GM21717 (cell line): ENCODE data around the gene COL27A1.

Source experiments
- ATAC-seq: cut with Tn5 transposase; IDR thresholded peaks from one replicate; pipeline ENCODE4 v1.9.1; 2021; ENCODE audit warnings: mild to moderate bottlenecking, moderate library complexity; ENCODE audit not compliant: unreplicated experiment

COL27A1 gene

DNA sequence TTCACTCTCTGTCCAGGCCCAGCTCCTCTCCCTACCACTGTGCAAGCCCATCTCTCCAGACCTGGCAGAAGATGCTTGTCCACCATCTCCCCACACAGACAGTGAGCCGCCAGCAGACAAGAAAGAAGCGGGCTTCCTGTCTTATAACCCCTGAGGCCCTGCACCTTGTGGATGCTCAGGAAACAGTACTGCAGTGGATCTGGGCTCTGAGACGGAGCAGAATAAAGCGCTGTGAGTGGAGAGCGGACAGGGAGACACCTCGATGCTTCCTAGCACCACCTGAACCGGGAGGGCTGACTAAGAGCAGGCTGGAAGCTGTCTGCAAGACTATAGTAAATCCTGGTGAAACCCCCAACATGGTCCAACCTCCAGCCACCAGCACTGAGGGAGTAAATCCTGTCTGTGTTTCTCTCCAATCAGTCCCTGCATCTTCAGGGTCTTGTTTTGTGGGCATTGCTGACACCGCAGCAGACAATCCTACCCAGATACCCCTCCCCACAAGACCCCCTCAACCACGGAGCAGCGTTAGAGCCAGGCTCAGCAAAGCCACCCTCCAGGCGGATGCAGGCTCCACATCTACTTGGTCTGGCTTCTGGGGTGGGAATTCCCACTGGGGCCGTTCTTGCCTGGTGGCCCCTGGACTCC is 193.0 kb downstream of the COL27A1 start:
- no peak for ATAC-seq

DNA sequence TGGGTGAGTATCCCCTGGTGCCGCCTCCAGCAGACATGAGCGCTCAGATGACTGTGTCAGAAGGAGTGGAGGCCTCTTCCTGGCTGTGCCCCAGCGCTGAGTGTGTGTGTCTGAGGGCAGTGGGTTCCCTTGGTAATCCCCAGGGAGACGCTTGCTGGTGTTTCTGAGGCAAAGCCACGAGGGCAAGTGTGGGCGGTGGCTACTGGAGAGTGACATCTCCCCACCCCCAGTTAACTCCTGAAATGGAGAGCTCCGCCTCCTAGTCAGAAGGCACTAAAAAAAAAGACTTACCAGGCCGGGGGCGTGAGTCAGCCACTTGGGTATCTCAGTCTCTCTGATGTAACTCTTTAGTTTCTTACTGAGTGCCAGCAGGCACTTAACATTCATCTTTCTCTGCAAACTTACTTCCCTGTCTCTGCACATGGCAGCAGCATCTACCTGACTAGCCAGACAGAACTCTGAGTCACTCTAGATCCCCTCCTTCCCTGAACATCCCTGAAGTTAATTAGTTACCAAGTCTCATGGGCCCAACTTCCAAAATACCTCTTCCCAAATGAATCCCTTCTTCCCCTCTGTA is 193.7 kb downstream of the COL27A1 start:
- peak; percentile 85 for ATAC-seq

DNA sequence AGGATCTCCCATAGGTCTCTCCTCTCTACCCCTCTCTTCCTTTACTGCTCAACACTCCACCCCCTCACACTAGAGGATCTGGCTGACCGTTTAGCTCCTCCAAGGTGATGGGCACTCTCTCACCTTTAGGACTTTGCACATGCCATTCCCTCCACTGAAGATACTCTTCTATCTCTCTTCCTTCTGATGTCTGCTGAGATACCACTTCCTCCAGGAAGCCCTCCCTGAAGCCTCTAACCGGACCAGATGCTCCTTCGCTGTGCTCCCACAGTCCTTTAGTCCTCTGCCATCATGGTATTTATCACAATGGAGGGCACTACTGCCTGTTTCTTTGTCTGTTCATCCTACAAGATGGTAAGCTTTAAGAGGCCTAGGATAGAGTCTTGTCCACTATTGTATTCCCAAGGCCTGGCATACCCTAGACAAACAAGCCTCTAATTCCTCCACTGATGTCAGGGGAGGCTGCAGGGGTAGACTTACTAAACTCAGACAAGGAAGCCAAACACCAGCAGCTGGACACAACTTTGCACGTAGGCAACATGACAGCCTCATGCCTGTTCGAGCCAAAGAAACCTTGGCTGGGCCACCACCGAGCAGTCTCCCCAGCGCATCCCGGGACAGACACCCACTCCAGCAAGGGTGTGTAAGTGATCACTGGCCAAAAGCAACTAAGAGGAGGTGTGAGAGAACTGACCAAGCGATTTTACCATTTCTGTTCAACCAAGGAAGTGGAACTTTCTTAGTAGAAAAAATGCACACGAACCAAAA is 194.6 kb downstream of the COL27A1 start:
- no peak for ATAC-seq

DNA sequence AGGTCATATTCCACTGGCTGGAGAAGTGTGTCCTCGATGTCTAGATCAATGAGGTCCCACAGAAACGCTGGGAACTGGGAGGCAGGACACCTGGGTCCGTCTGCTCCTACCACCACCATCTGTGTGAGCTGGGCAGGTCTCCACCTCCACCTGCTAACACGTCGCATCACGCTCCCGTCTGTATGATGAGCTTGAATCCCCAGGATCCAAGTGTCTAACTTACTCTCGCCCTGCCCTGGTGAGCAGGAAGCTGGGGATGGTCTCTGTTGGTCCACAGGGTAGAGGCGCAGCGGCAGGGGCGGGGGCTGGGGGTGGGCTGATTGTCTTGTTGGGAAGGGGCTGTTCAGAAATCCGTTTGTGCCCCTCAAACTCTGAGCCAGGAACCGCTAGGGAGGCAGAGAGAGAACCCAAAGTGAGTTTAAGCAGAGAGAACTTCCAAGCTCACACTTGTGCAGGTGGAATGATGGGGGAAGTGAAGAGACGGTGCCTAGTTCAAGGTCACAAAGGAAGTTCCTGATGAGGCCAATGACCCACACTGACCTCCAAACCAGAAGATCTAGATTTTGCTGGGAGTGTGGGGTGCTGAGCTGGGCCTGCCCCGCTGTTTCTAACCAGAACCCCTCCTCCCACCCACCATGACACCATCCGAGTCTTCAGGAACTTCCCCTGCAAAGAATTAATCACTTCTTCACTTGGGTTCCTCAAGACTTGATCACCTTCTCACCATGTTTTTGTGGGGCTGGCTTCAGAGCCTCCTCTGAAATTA is 195.5 kb downstream of the COL27A1 start:
- ATAC-seq = no peak

DNA sequence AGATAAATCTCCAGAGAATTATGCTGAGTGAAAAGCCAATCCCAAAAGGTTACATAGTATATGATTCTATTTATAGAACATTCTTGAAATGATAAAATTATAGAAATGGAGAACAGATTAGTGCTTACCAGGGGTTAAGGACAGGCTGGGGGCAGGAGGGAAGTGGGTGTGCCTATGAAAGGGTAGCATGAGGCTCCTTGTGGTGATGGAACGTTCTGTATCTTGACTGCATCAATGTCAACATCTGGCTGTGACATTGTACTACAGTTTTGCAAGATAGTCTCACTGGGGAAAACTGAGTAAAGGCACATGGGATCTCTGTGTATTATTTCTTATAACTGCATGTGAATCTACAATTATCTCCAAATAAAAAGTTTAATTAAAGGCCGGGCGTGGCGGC is 196.6 kb downstream of the COL27A1 start:
- no peak for ATAC-seq

DNA sequence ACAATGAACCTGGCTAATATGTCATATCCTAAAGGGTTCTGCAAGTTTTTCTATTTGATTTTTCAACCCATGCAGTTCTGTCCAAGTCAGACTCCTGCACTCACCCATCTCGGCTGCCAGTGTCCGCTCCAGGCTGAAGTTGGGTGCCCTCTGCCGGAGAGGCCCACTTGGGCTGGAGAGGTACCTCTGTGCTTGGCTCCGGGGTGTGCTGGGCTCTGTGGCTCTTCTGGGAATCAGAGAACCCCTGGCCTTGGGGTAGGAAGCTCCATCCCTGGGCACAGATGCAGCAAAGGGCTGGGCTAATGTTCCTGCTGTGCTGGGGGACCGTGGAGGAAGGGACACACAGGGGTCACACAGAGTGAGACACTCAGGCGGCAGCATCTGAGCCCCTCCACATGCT is 200.5 kb downstream of the COL27A1 start:
- no peak for ATAC-seq

DNA sequence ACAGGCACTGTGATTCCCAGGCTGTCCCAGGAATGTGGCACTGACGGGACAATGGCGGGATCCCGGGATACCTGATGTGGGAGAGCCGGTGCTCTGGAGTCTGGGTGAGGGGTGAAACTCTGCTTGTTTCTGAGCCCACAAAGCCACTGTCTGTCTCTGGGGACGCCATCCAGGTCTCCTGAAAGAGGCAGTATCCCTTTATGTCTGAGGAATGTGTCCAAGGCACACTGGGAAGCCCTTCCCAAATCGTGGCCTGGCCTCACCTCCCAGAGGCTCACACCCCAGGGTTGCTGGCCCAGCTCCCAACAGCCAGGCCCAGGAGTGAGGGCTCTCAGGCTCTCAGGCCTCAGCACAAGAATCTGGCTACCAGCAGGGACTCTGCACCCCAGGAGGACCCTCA is 201.5 kb downstream of the COL27A1 start:
- no peak for ATAC-seq

DNA sequence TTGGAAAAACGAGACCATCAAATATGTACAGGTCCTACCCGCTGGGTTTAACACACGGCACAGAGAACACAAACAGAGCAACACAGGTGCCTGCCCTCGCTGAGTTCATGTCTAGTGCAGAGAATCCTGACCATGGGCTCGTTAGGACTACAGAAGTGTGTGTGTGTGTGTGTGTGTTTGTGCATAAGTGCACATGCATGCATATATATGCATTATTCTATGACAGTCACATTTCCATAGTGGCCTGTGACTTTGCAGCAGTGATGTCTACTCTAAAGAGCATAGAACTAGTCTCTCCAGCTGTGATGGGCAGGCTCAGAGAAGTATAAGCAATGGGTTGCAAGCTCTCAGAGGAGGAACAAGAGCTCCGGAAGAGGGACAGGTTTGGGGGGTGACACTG is 202.0 kb downstream of the COL27A1 start:
- ATAC-seq = no peak

DNA sequence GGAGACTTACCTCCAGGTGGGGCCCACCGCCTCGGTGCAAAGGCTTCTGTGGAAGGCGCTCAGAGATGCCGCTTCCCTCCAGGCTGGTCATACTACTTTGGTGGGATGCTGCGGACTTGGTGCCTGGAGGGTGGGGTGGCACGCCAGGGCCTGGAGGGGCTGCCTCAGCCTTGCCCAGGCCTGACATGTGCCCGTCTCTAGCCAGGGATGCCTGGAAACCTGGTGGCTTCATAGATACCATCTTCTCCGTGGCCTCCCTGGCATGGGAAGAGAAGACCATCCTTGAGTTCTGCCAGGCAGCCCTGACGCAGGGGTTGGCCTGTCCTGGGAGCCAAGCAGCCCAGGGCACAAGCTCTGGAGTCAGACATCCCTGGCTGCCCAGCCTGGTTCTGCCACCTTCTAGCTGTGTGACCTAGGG is 202.6 kb downstream of the COL27A1 start:
- no peak for ATAC-seq

DNA sequence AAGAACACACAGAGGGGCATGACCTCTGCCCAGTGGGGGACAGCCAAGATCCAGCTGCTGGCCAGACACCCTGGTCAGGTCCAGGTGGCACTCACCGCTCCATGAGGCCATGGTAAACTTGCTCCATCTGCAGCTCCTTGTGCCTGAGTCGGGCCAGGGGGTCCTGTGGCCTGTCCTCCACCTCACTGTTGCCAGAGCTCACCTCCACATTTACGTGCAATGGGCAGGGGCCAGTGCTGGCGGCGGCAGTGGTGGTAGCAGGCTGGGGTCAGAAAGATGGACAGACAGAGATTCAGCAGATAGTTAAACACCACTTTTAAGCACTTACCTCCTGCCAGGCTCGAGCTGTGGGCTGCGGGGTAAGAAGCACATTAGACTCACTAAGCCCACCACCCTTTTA is 204.5 kb downstream of the COL27A1 start:
- ATAC-seq = no peak

DNA sequence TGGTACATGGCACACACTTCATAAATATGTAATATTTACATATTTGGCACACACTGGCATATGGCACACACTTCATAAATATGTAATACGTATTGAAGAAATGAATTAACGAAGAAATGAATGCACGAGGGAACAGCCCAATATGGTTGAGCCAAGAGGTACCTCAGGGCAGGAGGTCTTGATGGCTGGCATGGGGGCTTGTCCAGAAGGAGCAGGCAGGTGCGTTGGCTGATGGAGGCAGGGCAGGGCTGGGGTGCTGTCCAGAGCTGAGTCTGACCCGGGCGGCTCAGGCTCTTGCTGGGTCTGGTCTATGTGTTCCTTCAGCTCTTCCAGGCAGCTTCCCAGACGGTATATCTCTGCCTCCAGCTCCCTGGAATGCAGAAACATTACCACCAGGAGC is 206.2 kb downstream of the COL27A1 start:
- ATAC-seq = no peak
